BJ (cell line): ENCODE data around the gene C6orf89. TPM values are rescaled to one million over a fixed set of nuclear protein-coding genes. Genes with fewer than 3 reads are reported as not detected.

ENCODE experiments used
- CTCF ChIA-PET: fragments of 350-600 bp; formaldehyde crosslinking; extraction: SDS; loops from one replicate; lab custom pipeline; 2021; ENCODE audit warnings: antibody characterized with exemption, inconsistent platforms; lab: Yijun Ruan, JAX
- POLR2A ChIA-PET: fragments of 300-600 bp; sonication (Branson Sonifier 250); formaldehyde crosslinking; extraction: SDS; loops from one replicate; lab custom pipeline; 2021; ENCODE audit warnings: antibody characterized with exemption; lab: Charles Lee
- DNase-seq: peaks from one replicate; pipeline ENCODE4 v3.0.0-alpha.2; 2011; ENCODE audit warnings: low read depth
- H3K27me3 ChIP-seq: 2 replicates; pipeline ENCODE4 v1.6.0; 2011; ENCODE audit warnings: low read length; ENCODE audit not compliant: control insufficient read depth, insufficient read depth
- H3K36me3 ChIP-seq: 2 replicates; pipeline ENCODE4 v1.5.1; 2011; ENCODE audit warnings: low read length; ENCODE audit not compliant: control insufficient read depth, insufficient read depth
- H3K4me3 ChIP-seq: 2 replicates; pipeline ENCODE4 v1.5.1; 2011; ENCODE audit warnings: low read depth, mild to moderate bottlenecking, control low read depth, low read length
- CTCF ChIP-seq: IDR thresholded peaks from 2 replicates; pipeline ENCODE4 v1.5.1; 2011; ENCODE audit warnings: low read depth, mild to moderate bottlenecking, control low read depth, inconsistent platforms, low read length, moderate library complexity; ENCODE audit not compliant: insufficient read depth
- polyA plus RNA-seq: library from polyadenylated mRNA; depleted of rRNA; stranded (reverse); fragments of >200 nt; gene quantifications from 2 replicates; pipeline ENCODE4 v1.2.3, GENCODE V29; 2011

C6orf89 gene
- polyA plus RNA-seq, 1 experiment, result 66.0 TPM

- no peak for DNase-seq
- H3K27me3 ChIP-seq, result no peaks in the 10 kb centered on the region
- H3K4me3 ChIP-seq, result no peak overlapping the region
- peaks cover 2% of the 10 kb centered on the region for H3K36me3 ChIP-seq
- CTCF ChIA-PET, result interaction anchor here (1.3 to 1.9 kb wide), 3 partner anchors 13 to 91 kb away, joined by 3 to 7 read pairs (median 3); no protein-coding TSS in a partner anchor
- no peak for TF ChIP-seq CTCF
- POLR2A ChIA-PET, result no interaction called here
These were observed 41.2 kb downstream of the C6orf89 start for GRCh38 chr6:36926708-36927513.

GRCh38 chr6:36927691-36928546, 42.2 kb downstream of the C6orf89 start:
- H3K27me3 ChIP-seq, result no peaks in the 10 kb centered on the region
- CTCF ChIA-PET, result interaction anchor here (1.5 to 1.9 kb wide), 2 partner anchors 14 to 90 kb away, joined by 3 to 7 read pairs; no protein-coding TSS in a partner anchor
- POLR2A ChIA-PET, result no interaction called here
- TF ChIP-seq CTCF, result no peak
- no peak for DNase-seq
- H3K36me3 ChIP-seq, result peaks cover 2% of the 10 kb centered on the region
- no peak overlapping the region for H3K4me3 ChIP-seq

- POLR2A ChIA-PET, result no interaction called here
- CTCF ChIA-PET, result no interaction called here
These were observed 42.8 kb downstream of the C6orf89 start for GRCh38 chr6:36928547-36928918.

GRCh38 chr6:36929152-36929551, 43.4 kb downstream of the C6orf89 start:
- H3K36me3 ChIP-seq, result no peaks in the 10 kb centered on the region; the same call in 1 of the 2 replicates
- ChIA-PET POLR2A (no interaction called here), CTCF (no interaction called here)
- no peak for DNase-seq
- no peak for TF ChIP-seq CTCF
- H3K27me3 ChIP-seq, result no peaks in the 10 kb centered on the region
- H3K4me3 ChIP-seq, result no peak overlapping the region

More at GRCh38 chr6:36928547-36928918, 42.8 kb downstream of the C6orf89 start:
- TF ChIP-seq CTCF, result no peak
- Histone ChIP-seq H3K36me3 (peaks cover 2% of the 10 kb centered on the region), H3K4me3 (no peak overlapping the region), H3K27me3 (no peaks in the 10 kb centered on the region)
- DNase-seq, result no peak

GRCh38 chr6:36929607-36930006, 43.9 kb downstream of the C6orf89 start:
- CTCF ChIA-PET, result no interaction called here
- Histone ChIP-seq H3K36me3 (no peaks in the 10 kb centered on the region; the same call in 1 of the 2 replicates), H3K4me3 (no peak overlapping the region), H3K27me3 (no peaks in the 10 kb centered on the region)
- TF ChIP-seq CTCF, result no peak
- no peak for DNase-seq
- POLR2A ChIA-PET, result no interaction called here
